Mucosa of descending colon (tissue), 3 donors: Measurements from ENCODE around the gene SLC16A1. TPM values are rescaled to one million over a fixed set of nuclear protein-coding genes. Genes with fewer than 3 reads are reported as not detected.

Experiments
- ATAC-seq: fragments of 200-7000 bp; cut with Tn5 transposase; one replicate; pipeline ENCODE4 v1.9.1; 2020; ENCODE audit warnings: mild to moderate bottlenecking, moderate library complexity
- DNase-seq, 3 donors: peaks; one replicate each; pipeline ENCODE4 v3.0.0-alpha.2; 2020
- H3K36me3 ChIP-seq: fragments of 200-600 bp; one replicate; pipeline ENCODE4 v1.8.0; 2021; ENCODE audit warnings: low read depth, mild to moderate bottlenecking
- H3K4me1 ChIP-seq: fragments of 200-600 bp; one replicate; pipeline ENCODE4 v1.8.0; 2021; ENCODE audit warnings: low read depth, mild to moderate bottlenecking
- H3K4me3 ChIP-seq: fragments of 200-600 bp; one replicate; pipeline ENCODE4 v1.8.0; 2021; ENCODE audit warnings: mild to moderate bottlenecking
- H3K9me3 ChIP-seq: fragments of 200-600 bp; one replicate; pipeline ENCODE4 v1.8.0; 2021; ENCODE audit warnings: mild to moderate bottlenecking
- CTCF ChIP-seq: fragments of 200-600 bp; IDR thresholded peaks from one replicate; pipeline ENCODE4 v1.8.0; 2022; ENCODE audit warnings: antibody characterized with exemption, mild to moderate bottlenecking
- intact Hi-C, 2 donors: fragments of 100-400 bp; cut with DNase I in 1 of 2; cut with micrococcal nuclease in 1 of 2; formaldehyde crosslinking; loops; one replicate each; pipeline versions ENCODE4 v1.11.0 to v1.11.1; 2022; cut with DNase I, micrococcal nuclease
- total RNA-seq, 3 donors: library from RNA; stranded (reverse); fragmentation: NEBNext Ultra II Directional in 2 of 3; extraction: Animal tissue kit (Norgen Biotek cat#: 25700) in 2 of 3; gene quantifications; one replicate each; pipeline versions ENCODE4 v1.2.1 to v1.2.4, GENCODE V29; 2021 to 2023
- donor health status: DM: no; HTN: no; CAD: no; lungs with moderate emphysema.
- donor health status: DM: no; HTN: no; CAD: no.
- donor health status: DM: no; HTN: yes; CAD: no.

SLC16A1 gene
- total RNA-seq, 3 donors from 2014 or later: 71.2 to 172 (median 88.0) TPM

GRCh38 chr1:112938210-112938609, 17.8 kb downstream of the SLC16A1 start:
- peak; percentile 68 for ATAC-seq
- intact Hi-C loops: no loop called here
- no peaks in the 10 kb centered on the region for H3K9me3 ChIP-seq
- no peaks in the 10 kb centered on the region for H3K36me3 ChIP-seq
- H3K4me3 ChIP-seq: no peak overlapping the region
- no peaks in the 10 kb centered on the region for H3K4me1 ChIP-seq
- no peak for DNase-seq
- TF ChIP-seq CTCF: no peak

- Histone ChIP-seq H3K4me3 (no peak overlapping the region), H3K36me3 (no peaks in the 10 kb centered on the region), H3K9me3 (no peaks in the 10 kb centered on the region), H3K4me1 (no peaks in the 10 kb centered on the region)
- ATAC-seq (no peak), DNase-seq (no peak)
- intact Hi-C loops: no loop called here
- TF ChIP-seq CTCF: no peak
Measured at GRCh38 chr1:112937495-112937894, 18.5 kb downstream of the SLC16A1 start.

GRCh38 chr1:112937070-112937469, 18.9 kb downstream of the SLC16A1 start:
- intact Hi-C loops: no loop called here
- DNase-seq (no peak), ATAC-seq (no peak)
- Histone ChIP-seq H3K36me3 (no peaks in the 10 kb centered on the region), H3K9me3 (no peaks in the 10 kb centered on the region), H3K4me1 (no peaks in the 10 kb centered on the region), H3K4me3 (no peak overlapping the region)
- no peak for TF ChIP-seq CTCF

GRCh38 chr1:112935461-112936111, 20.4 kb downstream of the SLC16A1 start:
- DNase-seq (no peak), ATAC-seq (no peak)
- TF ChIP-seq CTCF: no peak
- intact Hi-C loops: no loop called here
- Histone ChIP-seq H3K36me3 (no peaks in the 10 kb centered on the region), H3K4me1 (no peaks in the 10 kb centered on the region), H3K9me3 (no peaks in the 10 kb centered on the region), H3K4me3 (no peak overlapping the region)

GRCh38 chr1:112934577-112934976, 21.4 kb downstream of the SLC16A1 start:
- Histone ChIP-seq H3K4me1 (no peaks in the 10 kb centered on the region), H3K9me3 (no peaks in the 10 kb centered on the region), H3K36me3 (no peaks in the 10 kb centered on the region), H3K4me3 (no peak overlapping the region)
- intact Hi-C loops: no loop called here
- no peak for ATAC-seq
- TF ChIP-seq CTCF: no peak
- no peak for DNase-seq
